Suppressor macrophage treated with lipopolysaccharide for 4 hours (primary cell): ENCODE measurements around the gene KRTAP17-1.

ENCODE experiments used
- DNase-seq: peaks from one replicate; pipeline ENCODE4 v3.0.0-alpha.2; 2020

The KRTAP17-1 gene

GRCh38 chr17:41332239-41332638 lies 16.7 kb upstream of the KRTAP17-1 start:
- DNase-seq, result no peak

DNA sequence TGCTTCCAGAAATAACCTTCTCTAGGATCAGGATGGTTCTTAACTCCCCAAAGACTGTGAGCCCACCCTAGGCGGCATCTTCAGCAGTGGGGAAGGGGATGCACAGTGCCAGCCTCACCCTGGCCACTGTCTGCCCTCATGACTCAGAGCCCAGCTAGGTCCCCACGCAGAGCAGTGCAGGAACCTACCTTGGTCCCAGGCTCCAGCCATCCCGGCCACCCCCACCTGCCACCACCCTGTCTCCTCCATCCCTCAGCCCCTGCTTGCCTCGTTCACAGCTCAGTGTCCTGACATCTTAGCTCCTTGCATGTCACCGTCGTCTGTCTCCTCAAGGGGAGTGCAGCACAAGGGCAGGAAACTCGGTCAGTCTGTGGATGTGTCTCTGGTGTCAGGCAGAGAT lies 16.1 kb upstream of the KRTAP17-1 start:
- DNase-seq, result no peak

- peak; percentile 61 for DNase-seq
These were observed 13.9 kb upstream of the KRTAP17-1 start for GRCh38 chr17:41329279-41329948.

DNA sequence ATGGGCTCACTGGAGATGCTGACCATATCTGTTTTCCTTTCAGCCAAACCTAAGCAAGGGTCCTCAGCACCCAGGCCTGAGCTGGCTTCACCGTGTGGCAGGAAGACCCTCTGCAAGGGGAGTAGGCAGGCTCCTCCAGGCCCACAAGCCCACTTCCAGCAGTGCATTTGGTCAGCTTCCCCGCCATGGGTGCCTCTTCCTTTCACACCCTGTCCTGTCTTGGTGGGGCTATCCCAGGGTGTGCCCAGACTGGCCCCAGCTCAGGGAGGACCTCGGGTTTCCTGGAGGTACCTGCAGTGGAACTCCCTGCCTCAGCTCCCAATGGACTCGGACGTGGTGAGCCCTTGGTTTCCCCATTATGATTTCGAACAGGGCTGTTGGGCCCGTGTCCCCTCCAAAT lies 12.7 kb upstream of the KRTAP17-1 start:
- no peak for DNase-seq

DNA sequence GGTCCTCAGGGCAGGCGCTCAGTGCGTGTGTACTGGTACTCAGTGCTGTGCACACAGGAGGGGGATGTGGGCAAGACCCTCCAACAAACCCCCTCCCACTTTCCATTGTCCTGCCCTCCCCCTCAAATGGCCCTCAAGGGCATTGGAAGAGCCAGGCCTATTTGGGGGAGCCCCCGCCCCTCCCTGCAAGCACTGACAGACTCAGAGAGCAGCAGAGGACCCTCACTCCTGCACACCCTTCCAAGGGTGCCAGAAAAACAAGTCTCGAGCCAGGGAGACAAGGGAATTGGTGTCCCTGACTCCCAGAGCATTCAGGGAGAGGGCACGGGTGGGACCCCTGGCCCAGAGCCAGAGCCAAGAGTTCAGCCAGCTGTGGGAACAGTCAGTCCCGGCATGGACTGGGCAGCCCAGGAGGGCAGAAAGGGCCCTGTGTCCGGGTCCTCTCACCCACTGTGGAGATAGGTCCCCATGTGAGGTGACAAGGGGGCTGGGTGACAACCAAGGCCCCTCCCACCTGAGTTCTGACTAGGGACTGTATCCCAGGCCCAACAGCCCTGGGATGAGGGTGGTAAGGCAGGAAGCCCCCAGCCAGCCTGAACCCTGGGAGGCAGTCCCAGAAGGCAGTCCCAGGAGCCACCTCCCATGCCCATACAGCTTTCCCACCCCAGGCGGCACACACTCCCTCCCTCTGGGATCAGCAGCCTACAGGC lies 12.1 kb upstream of the KRTAP17-1 start:
- DNase-seq, result no peak

DNA sequence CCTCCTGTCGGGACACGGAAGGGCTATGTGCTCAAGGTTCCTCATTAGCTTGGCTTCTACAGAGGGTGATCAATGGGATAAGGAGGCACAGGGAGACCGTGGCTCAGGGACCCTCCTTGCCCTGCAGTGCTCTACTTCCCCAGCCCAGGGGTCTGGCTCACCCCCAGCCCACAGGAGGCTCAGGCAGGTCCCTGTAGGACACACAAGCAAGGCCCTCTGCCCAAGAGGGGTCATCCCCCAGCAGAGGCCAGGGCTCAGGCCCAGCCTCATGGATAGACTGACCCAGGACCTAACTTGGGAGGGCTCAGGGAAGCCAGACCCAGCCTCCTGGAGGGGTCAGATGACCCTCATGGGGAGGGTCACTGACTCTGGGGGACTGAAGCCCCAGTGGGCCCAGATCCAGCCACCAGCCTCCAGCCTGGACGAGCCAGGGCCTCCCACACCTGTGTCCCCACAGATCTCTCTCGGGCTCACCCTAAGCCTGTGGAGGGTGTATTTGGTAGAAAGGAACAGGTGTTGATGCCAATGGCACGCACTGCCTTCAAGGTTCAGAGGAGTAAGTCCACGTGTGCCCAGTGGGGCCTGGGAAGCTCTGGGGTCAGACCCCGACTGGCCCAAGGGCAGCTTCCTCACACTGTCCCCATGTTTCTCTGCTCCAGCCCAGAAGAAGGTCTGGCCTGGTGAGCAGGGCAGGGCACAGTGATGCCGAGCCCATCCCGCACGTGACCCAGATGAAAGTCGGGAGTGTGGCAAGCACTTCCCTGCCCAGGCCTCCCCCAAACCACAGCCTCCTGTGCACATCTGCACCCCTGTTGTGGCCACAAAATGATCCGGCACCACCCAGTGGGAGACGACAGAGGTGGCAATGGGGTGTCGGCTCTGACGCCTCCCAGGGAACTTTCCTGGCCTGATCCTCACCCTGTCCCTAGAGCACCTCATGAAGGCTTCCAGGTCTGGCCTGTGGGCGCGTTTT lies 10.9 kb upstream of the KRTAP17-1 start:
- DNase-seq, result no peak

- DNase-seq, result no peak
These were observed 10.1 kb upstream of the KRTAP17-1 start for GRCh38 chr17:41325611-41326010.

DNA sequence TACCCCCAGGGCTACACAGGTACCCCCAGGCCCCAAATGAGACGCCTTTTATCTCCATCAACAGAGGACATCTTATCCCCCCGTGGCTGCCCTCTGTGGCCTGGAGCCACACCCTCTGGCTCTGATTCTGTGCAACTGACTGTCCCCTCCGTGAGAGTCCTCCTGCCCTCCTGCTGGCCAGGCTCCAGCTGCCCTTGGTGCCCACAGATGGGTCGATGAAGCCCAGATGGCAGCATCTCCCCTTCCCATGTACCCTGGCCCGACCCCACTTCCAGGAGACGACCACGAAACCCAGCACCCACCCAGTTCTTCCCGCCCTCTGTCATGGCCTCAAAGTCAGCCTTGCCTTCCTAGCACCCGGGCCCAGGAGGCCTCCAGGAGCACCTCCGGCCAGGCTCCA lies 9.6 kb upstream of the KRTAP17-1 start:
- DNase-seq, result no peak

DNA sequence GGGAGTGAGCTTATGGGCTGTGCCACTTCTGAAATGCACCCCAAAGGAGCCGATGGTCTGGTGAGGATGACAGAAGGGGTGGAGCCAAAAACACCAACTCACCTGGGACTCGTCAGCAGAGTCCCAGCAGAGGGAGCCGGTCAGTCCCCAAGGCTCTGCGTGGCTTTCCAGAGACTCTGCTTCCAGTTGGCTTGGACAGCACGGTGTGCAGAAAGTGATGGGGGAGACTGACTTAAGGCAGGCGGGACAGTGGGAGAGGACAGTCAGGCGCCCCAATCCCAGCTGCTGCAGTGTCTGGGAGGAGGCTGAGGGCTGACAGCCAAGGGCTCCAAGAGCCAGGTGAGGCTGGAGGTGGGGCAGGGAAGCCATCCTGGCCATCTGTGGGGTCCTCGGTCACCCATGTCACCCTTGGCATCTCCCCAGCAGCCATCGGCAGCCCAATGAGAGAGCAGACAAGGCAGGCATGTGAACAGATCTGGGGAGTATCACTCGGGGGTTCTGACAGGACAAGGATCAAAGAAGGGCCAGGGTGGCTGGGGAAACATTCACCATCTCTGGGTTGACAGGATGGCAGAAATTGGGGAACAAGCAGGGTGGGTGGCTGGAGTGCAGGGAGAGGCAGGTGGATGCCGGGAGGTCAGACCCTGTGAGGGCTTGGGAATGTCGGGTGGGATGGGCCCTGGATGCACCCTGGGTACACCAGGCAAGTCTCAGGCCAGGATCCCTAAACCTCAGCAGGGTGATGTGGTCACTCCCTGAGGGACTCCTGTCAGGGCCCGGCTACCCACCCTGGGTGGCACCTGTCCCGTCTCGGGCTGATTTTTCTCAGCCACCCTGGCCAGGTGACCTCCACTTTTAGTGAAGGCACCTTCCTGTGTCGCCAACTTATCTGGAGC lies 8.9 kb upstream of the KRTAP17-1 start:
- DNase-seq, result no peak

DNA sequence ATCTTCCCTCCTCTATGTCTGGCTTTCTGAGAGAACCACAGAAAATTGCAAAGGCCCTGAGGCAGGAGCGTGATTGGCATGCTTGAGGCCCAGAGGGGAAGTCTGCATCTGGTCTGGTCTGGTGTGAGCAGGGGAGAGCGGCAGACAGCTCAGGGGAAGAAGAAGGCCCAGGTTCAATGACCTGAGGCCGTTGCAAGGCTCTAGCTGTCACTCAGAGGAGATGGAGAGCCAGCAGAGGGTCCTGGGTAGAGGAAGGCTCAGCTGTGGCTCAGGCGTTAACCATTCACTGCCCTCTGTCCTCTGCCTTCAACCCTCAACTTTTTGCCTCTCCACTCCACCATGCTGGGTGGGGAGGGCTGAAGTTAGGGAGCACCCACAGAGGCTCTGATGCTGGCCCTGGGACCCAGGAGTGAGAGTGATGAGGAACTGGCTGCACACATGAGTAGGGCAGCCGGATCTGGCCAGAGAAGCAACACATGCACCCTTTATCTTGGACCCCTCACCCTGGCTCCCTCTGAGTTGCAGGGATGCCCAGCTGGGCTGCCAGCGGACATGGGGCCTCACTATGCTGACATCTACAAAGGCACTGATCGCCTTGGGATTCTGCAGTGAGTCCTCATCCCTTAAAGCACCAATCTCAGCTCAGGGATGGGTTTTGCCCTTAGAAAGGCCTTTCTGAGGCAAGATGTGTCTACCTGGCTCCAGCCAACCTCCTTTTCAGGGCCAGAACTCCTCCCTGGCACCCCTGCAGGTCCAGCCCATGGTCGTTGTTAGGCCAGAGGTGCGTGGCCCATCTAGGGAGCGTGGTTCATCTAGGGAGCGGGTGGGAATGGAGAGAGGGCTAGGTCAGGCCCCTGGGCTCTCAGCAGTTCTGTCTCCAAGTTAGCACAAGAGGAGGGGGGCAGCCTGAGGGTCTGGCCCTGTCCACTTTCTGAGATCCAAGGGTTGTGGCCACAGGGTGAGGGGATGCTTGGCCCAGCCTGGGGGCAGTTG lies 7.7 kb upstream of the KRTAP17-1 start:
- no peak for DNase-seq

- DNase-seq, result peak; percentile 34
These were observed 6.8 kb upstream of the KRTAP17-1 start for GRCh38 chr17:41322094-41322902.

DNA sequence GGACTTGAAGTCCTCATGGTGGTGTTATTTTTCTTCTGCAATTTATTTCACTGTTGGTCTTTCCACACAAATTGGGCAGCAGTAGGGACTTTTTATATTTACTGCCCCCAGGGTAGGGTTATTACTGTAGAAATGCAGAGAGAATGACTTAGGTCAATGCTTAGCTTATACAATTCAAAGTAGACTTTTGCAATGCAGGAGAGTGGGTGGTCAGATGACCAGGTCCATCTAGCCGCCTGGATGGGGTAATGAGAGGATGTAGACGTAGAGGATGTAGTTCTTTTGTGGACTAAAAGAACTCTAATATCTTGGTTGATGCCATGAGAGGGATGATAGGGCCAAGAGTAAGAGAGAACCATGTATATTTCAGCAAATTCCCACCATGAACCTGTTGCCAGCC lies 2.7 kb upstream of the KRTAP17-1 start:
- DNase-seq, result peak; percentile 9

GRCh38 chr17:41315814-41316445 lies 420 bp upstream of the KRTAP17-1 start:
- no peak for DNase-seq

- DNase-seq, result no peak
These were observed 4.4 kb downstream of the KRTAP17-1 start for GRCh38 chr17:41311111-41311510.

DNA sequence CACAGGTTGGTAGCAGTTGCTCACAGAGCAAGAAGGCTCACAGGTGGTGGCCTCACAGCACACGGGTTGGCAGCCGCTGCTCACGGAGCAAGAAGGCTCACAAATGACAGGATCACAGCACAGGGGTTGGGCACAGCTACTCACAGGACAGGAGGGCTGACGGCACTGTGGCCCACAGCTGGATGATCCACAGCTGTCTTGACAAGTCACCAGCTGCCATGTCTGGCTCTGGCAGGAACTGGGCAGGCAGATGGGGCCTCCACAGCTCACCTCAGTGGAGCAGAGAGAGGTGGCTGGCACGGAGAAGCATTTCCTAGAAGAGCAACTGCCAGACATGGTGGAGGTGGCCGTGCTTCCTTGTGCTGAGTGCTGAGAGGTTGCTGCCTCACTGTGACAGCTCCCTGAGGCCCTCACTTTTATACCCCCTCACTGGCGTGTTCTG lies 6.6 kb downstream of the KRTAP17-1 start, which contains the start of gene KRTAP16-1:
Gene KRTAP16-1 (minus strand): TSS at position 392 of the 442 bp plus-strand sequence. CDS start 56 bp downstream, at position 336.
- no peak for DNase-seq

GRCh38 chr17:41308251-41308917 lies 7.1 kb downstream of the KRTAP17-1 start:
- no peak for DNase-seq

DNA sequence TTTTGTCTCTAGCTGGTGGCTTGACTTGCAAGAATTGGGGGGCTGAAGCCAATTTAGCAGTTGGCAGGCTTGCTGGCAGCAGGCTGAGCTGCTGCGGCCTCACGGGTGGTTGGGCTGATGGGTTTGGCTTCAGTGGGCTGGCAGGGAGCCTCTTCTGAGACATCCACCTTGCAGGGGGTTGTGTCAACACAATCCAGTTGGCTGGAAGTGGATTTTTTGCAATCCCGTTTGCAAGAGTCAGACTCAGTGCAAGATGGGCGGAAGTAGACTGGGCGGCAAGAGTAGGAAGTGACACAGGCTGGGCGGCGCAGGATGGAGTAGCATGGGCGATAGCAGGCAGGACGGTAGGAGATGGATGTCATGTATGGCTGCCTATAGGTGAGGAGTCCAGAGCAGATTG lies 7.9 kb downstream of the KRTAP17-1 start:
- DNase-seq, result peak; percentile 16

DNA sequence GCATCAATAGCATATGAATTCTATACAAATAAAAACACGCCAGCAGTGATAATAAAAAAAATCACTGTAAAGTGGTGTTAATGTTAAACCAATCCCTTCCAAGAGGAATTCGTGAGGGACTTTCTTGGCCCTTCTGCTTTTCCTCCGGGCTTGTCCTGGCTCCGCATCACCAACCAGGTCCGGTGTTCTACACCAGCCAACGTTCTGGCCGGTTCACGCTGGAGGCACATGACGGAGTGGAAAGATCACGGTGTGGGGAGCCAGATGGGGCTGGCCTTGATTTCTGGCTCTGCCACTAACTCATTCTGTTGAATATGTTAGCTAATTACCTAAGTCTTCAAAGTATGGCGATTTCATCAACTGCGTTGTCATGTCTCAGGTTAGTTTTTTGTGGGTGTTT lies 11.4 kb downstream of the KRTAP17-1 start:
- no peak for DNase-seq

DNA sequence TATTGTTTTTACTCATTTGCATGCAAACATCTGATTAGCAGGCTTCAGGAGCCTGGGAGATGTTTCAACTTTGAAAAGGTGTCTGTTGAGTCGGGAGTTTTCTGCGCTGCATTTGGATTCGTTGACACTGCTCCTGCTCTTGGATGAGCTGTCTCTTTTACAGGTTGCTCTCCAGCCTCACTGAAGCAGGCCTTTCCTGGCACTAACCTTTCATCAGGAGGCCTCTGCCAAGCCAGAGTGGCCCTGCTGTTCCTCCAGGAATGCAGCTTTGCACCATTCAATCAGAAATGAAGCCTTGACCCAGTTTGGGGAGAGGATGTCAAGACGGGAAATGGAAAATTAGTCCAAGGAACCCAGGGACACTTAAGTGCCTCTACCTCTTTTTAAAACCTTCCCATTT lies 12.5 kb downstream of the KRTAP17-1 start:
- DNase-seq, result no peak
